Measurements from ENCODE around the gene GLB1L3.

- TF ChIP-seq, protein P1, sequence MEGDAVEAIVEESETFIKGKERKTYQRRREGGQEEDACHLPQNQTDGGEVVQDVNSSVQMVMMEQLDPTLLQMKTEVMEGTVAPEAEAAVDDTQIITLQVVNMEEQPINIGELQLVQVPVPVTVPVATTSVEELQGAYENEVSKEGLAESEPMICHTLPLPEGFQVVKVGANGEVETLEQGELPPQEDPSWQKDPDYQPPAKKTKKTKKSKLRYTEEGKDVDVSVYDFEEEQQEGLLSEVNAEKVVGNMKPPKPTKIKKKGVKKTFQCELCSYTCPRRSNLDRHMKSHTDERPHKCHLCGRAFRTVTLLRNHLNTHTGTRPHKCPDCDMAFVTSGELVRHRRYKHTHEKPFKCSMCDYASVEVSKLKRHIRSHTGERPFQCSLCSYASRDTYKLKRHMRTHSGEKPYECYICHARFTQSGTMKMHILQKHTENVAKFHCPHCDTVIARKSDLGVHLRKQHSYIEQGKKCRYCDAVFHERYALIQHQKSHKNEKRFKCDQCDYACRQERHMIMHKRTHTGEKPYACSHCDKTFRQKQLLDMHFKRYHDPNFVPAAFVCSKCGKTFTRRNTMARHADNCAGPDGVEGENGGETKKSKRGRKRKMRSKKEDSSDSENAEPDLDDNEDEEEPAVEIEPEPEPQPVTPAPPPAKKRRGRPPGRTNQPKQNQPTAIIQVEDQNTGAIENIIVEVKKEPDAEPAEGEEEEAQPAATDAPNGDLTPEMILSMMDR (IDR thresholded peaks at IDR 0.05) = no peak
- TF ChIP-seq POLR2A (IDR thresholded peaks at IDR 0.05) = no peak
Observed at GRCh38 chr11:134333946-134334345, 57.8 kb downstream of the GLB1L3 start.

All from right lobe of liver (tissue), 4 donors.